Measurements from ENCODE around the gene ENGASE. TPM values are rescaled to one million over a fixed set of nuclear protein-coding genes. Genes with fewer than 3 reads are reported as not detected.

ENGASE gene
- polyA plus RNA-seq, 3 donors from 2014 or later, result 1.9 to 6.6 (median 1.9) TPM

- DNase-seq, result no peak
- Mint-ChIP-seq H3K27ac (no peak overlapping the region), H3K36me3 (no peaks in the 10 kb centered on the region), H3K4me1 (peaks cover 17 to 18% of the 10 kb centered on the region in 2 donors), H3K9me3 (no peaks in the 10 kb centered on the region), H3K4me3 (no peak overlapping the region), H3K27me3 (ENCODE audit: low read depth in 3 of 3) (peaks cover 6 to 10% (median 7%) of the 10 kb centered on the region in 3 donors)
Measured at GRCh38 chr17:79090443-79091225, 16.0 kb downstream of the ENGASE start.

GRCh38 chr17:79091226-79091670 is 16.6 kb downstream of the ENGASE start:
- Mint-ChIP-seq H3K4me3 (no peak overlapping the region), H3K27me3 (ENCODE audit: low read depth in 3 of 3) (peaks cover 6 to 10% (median 8%) of the 10 kb centered on the region in 3 donors), H3K27ac (no peak overlapping the region), H3K9me3 (no peaks in the 10 kb centered on the region), H3K36me3 (no peaks in the 10 kb centered on the region), H3K4me1 (peaks cover 17 to 18% of the 10 kb centered on the region in 2 donors)
- DNase-seq, result no peak

GRCh38 chr17:79092567-79092966 is 17.9 kb downstream of the ENGASE start:
- no peak for DNase-seq
- Mint-ChIP-seq H3K9me3 (no peaks in the 10 kb centered on the region), H3K27ac (no peak overlapping the region), H3K4me1 (peaks cover 17 to 18% of the 10 kb centered on the region in 2 donors), H3K27me3 (ENCODE audit: low read depth in 3 of 3) (peaks cover 6 to 10% (median 8%) of the 10 kb centered on the region in 3 donors), H3K4me3 (peak overlapping the region in 1 of 5 donors; percentile 51), H3K36me3 (no peaks in the 10 kb centered on the region)

- Mint-ChIP-seq H3K4me3 (peak overlapping the region in 4 of 5 donors; percentile 38 to 68 (median 53)), H3K27ac (peak overlapping the region in 1 of 6 donors; percentile 53), H3K9me3 (no peaks in the 10 kb centered on the region), H3K27me3 (ENCODE audit: low read depth in 3 of 3) (peaks cover 6 to 10% (median 8%) of the 10 kb centered on the region in 3 donors), H3K36me3 (no peaks in the 10 kb centered on the region), H3K4me1 (peaks cover 17 to 18% of the 10 kb centered on the region in 2 donors)
- DNase-seq, result peak; percentile 4 to 34 (median 24)
Measured at GRCh38 chr17:79093270-79093669, 18.6 kb downstream of the ENGASE start.

GRCh38 chr17:79094261-79094660 is 19.6 kb downstream of the ENGASE start:
- DNase-seq, result no peak
- Mint-ChIP-seq H3K4me1 (peaks cover 17 to 18% of the 10 kb centered on the region in 2 donors), H3K27me3 (ENCODE audit: low read depth in 3 of 3) (peaks cover 9 to 11% (median 10%) of the 10 kb centered on the region in 3 donors), H3K27ac (no peak overlapping the region), H3K9me3 (no peaks in the 10 kb centered on the region), H3K4me3 (no peak overlapping the region), H3K36me3 (no peaks in the 10 kb centered on the region)

- Mint-ChIP-seq H3K9me3 (no peaks in the 10 kb centered on the region), H3K27me3 (ENCODE audit: low read depth in 3 of 3) (peaks cover 11 to 13% (median 12%) of the 10 kb centered on the region in 3 donors), H3K4me3 (no peak overlapping the region), H3K4me1 (peaks cover 17 to 18% of the 10 kb centered on the region in 2 donors), H3K36me3 (no peaks in the 10 kb centered on the region), H3K27ac (no peak overlapping the region)
- no peak for DNase-seq
Measured at GRCh38 chr17:79095345-79096055, 20.9 kb downstream of the ENGASE start.

- H3K27me3 Mint-ChIP-seq (ENCODE audit: low read depth in 3 of 3), result peaks cover 9 to 13% (median 12%) of the 10 kb centered on the region in 3 donors
- peaks cover 17 to 18% of the 10 kb centered on the region in 2 donors for H3K4me1 Mint-ChIP-seq
- H3K4me3 Mint-ChIP-seq, result no peak overlapping the region
- H3K9me3 Mint-ChIP-seq, result no peaks in the 10 kb centered on the region
- H3K36me3 Mint-ChIP-seq, result no peaks in the 10 kb centered on the region
- no peak for DNase-seq
- H3K27ac Mint-ChIP-seq, result no peak overlapping the region
Measured at GRCh38 chr17:79096477-79096876, 21.9 kb downstream of the ENGASE start.

- DNase-seq, result no peak
- H3K4me1 Mint-ChIP-seq, result peaks cover 13% of the 10 kb centered on the region in 2 donors
- H3K27me3 Mint-ChIP-seq (ENCODE audit: low read depth in 3 of 3), result peaks cover 9 to 12% (median 10%) of the 10 kb centered on the region in 3 donors
- H3K36me3 Mint-ChIP-seq, result no peaks in the 10 kb centered on the region
- H3K4me3 Mint-ChIP-seq, result no peak overlapping the region
- H3K9me3 Mint-ChIP-seq, result no peaks in the 10 kb centered on the region
- peak overlapping the region in 1 of 6 donors; percentile 77 for H3K27ac Mint-ChIP-seq
Measured at GRCh38 chr17:79097226-79098055, 22.8 kb downstream of the ENGASE start.

GRCh38 chr17:79098282-79098867 is 23.8 kb downstream of the ENGASE start:
- Mint-ChIP-seq H3K9me3 (no peaks in the 10 kb centered on the region), H3K36me3 (no peaks in the 10 kb centered on the region), H3K4me3 (no peak overlapping the region), H3K27me3 (ENCODE audit: low read depth in 3 of 3) (peaks cover 7 to 14% (median 9%) of the 10 kb centered on the region in 3 donors), H3K4me1 (peaks cover 4 to 5% of the 10 kb centered on the region in 2 donors), H3K27ac (no peak overlapping the region)
- no peak for DNase-seq

- H3K4me3 Mint-ChIP-seq, result no peak overlapping the region
- H3K27me3 Mint-ChIP-seq (ENCODE audit: low read depth in 3 of 3), result peaks cover 5 to 11% (median 5%) of the 10 kb centered on the region in 3 donors
- no peaks in the 10 kb centered on the region for H3K9me3 Mint-ChIP-seq
- no peak overlapping the region for H3K27ac Mint-ChIP-seq
- no peak for DNase-seq
- no peaks in the 10 kb centered on the region for H3K36me3 Mint-ChIP-seq
- H3K4me1 Mint-ChIP-seq, result no peaks in the 10 kb centered on the region
Measured at GRCh38 chr17:79100405-79100804, 25.8 kb downstream of the ENGASE start.

- H3K36me3 Mint-ChIP-seq, result no peaks in the 10 kb centered on the region
- no peaks in the 10 kb centered on the region for H3K9me3 Mint-ChIP-seq
- no peaks in the 10 kb centered on the region for H3K4me1 Mint-ChIP-seq
- H3K4me3 Mint-ChIP-seq, result no peak overlapping the region
- no peak overlapping the region for H3K27ac Mint-ChIP-seq
- peaks cover 5 to 10% (median 5%) of the 10 kb centered on the region in 3 donors for H3K27me3 Mint-ChIP-seq (ENCODE audit: low read depth in 3 of 3)
- DNase-seq, result no peak
Measured at GRCh38 chr17:79101111-79101673, 26.6 kb downstream of the ENGASE start.

- no peak for DNase-seq
- no peak overlapping the region for H3K27ac Mint-ChIP-seq
- no peaks in the 10 kb centered on the region for H3K4me1 Mint-ChIP-seq
- peaks cover 5 to 8% (median 5%) of the 10 kb centered on the region in 3 donors for H3K27me3 Mint-ChIP-seq (ENCODE audit: low read depth in 3 of 3)
- no peaks in the 10 kb centered on the region for H3K9me3 Mint-ChIP-seq
- H3K4me3 Mint-ChIP-seq, result no peak overlapping the region
- H3K36me3 Mint-ChIP-seq, result no peaks in the 10 kb centered on the region
Measured at GRCh38 chr17:79102214-79102613, 27.6 kb downstream of the ENGASE start.
